Body of pancreas (tissue), 4 donors: ENCODE results near the gene BCKDHB. TPM values are rescaled to one million over a fixed set of nuclear protein-coding genes. Genes with fewer than 3 reads are reported as not detected.

ENCODE experiments used
- ATAC-seq: fragments of 150-250 bp; one replicate; pipeline ENCODE4 v1.9.1; 2016
- DNase-seq, 4 donors: peaks; one replicate each; pipeline ENCODE4 v3.0.0-alpha.2; 2019
- H3K27ac ChIP-seq, 4 donors: fragments of 200-600 bp; sonication (generic); 1 replicate in 3 of 4; 2 replicates in 1 of 4; pipeline versions ENCODE4 v1.5.1 to v1.6.1; 2016 to 2019; ENCODE audit warnings: mild to moderate bottlenecking in 1 of 4, mixed read lengths in 1 of 4, moderate library complexity in 1 of 4
- H3K27me3 ChIP-seq, 2 donors: fragments of 200-600 bp; sonication (generic); one replicate each; pipeline ENCODE4 v1.6.0; 2016; ENCODE audit warnings: mild to moderate bottlenecking in 1 of 2
- H3K36me3 ChIP-seq, 2 donors: fragments of 200-600 bp; sonication (generic); replicated peaks in 1 of 2; 2 replicates each; pipeline ENCODE4 v1.5.1; 2016; ENCODE audit warnings: low read depth in 2 of 2; ENCODE audit not compliant: insufficient read depth in 1 of 2
- H3K4me1 ChIP-seq: fragments of 200-600 bp; sonication (generic); one replicate; pipeline ENCODE4 v1.6.0; 2016
- H3K4me3 ChIP-seq, 2 donors: fragments of 200-600 bp; sonication (generic); 1 replicate in 1 of 2; 2 replicates in 1 of 2; pipeline ENCODE4 v1.5.1; 2016 to 2019
- H3K9me3 ChIP-seq, 3 donors: fragments of 200-600 bp; sonication (generic); 1 replicate in 2 of 3; 2 replicates in 1 of 3; pipeline ENCODE4 v1.5.1; 2016
- CTCF ChIP-seq, 7 experiments: fragments of 450-650 bp in 4 of 7; fragments of 200-600 bp in 3 of 7; sonication (generic) in 3 of 7; IDR thresholded peaks; one replicate each; pipeline ENCODE4 v1.5.1; 2016 to 2019; ENCODE audit warnings: antibody characterized with exemption in 7 of 7
- POLR2A ChIP-seq, 3 donors: fragments of 450-650 bp; IDR thresholded peaks; one replicate each; pipeline ENCODE4 v1.6.1; 2016; ENCODE audit warnings: antibody characterized with exemption in 3 of 3, mild to moderate bottlenecking in 2 of 3
- WGBS, 2 donors: methylation state at CpG; one replicate each; pipeline ENCODE4 v1.1.5; 2017; 5-methylcytosine and 5-hydroxymethylcytosine counted together
- intact Hi-C: fragments of 100-400 bp; cut with DNase I; formaldehyde crosslinking; loops from one replicate; pipeline ENCODE4 v1.15.1; 2023
- total RNA-seq, 2 donors: library from RNA; depleted of rRNA; stranded (reverse); fragments of >200 nt; gene quantifications; one replicate each; pipeline ENCODE4 v1.1.0, GENCODE V29; 2016

BCKDHB gene
- total RNA-seq, 2 donors from 2014 or later: 11.5 to 14.8 TPM

- 91 to 93% methylated on average over 2 of the region's 2 CpGs for WGBS, 2 donors
- Histone ChIP-seq H3K4me3 (no peak overlapping the region), H3K36me3 (no peaks in the 10 kb centered on the region), H3K4me1 (no peaks in the 10 kb centered on the region), H3K27me3 (no peaks in the 10 kb centered on the region), H3K9me3 (no peaks in the 10 kb centered on the region), H3K27ac (no peak overlapping the region)
- DNase-seq (no peak), ATAC-seq (no peak)
- intact Hi-C loops: no loop called here
- TF ChIP-seq POLR2A (IDR thresholded peaks at IDR 0.05) (no peak), CTCF (IDR thresholded peaks at IDR 0.05) (no peak)
Measured at GRCh38 chr6:80158478-80158989, 52.1 kb downstream of the BCKDHB start.

GRCh38 chr6:80161434-80161833 is 55.0 kb downstream of the BCKDHB start:
- TF ChIP-seq POLR2A (IDR thresholded peaks at IDR 0.05): no peak
- no peak for TF ChIP-seq CTCF (IDR thresholded peaks at IDR 0.05)
- no peaks in the 10 kb centered on the region for H3K4me1 ChIP-seq
- intact Hi-C loops: no loop called here
- DNase-seq: no peak
- H3K27ac ChIP-seq: no peak overlapping the region
- 100% methylated on average over 1 of the region's 1 CpG for WGBS, 2 donors
- H3K9me3 ChIP-seq: no peaks in the 10 kb centered on the region
- H3K4me3 ChIP-seq: no peak overlapping the region
- no peaks in the 10 kb centered on the region for H3K36me3 ChIP-seq
- ATAC-seq: no peak
- H3K27me3 ChIP-seq: no peaks in the 10 kb centered on the region

- 76 to 77% methylated on average over 3 of the region's 3 CpGs for WGBS, 2 donors
- Histone ChIP-seq H3K27ac (no peak overlapping the region), H3K4me3 (no peak overlapping the region), H3K27me3 (no peaks in the 10 kb centered on the region), H3K36me3 (no peaks in the 10 kb centered on the region), H3K4me1 (no peaks in the 10 kb centered on the region), H3K9me3 (no peaks in the 10 kb centered on the region)
- DNase-seq (no peak), ATAC-seq (no peak)
- TF ChIP-seq CTCF (IDR thresholded peaks at IDR 0.05) (no peak), POLR2A (IDR thresholded peaks at IDR 0.05) (no peak)
- intact Hi-C loops: no loop called here
Measured at GRCh38 chr6:80163754-80164187, 57.3 kb downstream of the BCKDHB start.

- intact Hi-C loops: no loop called here
- TF ChIP-seq CTCF (IDR thresholded peaks at IDR 0.05) (no peak), POLR2A (IDR thresholded peaks at IDR 0.05) (no peak)
- peaks cover 5% of the 10 kb centered on the region for H3K4me1 ChIP-seq
- no peak overlapping the region for H3K4me3 ChIP-seq
- DNase-seq (no peak), ATAC-seq (no peak)
- no peak overlapping the region for H3K27ac ChIP-seq
- H3K27me3 ChIP-seq: no peaks in the 10 kb centered on the region
- 76 to 86% methylated on average over 3 of the region's 3 CpGs for WGBS, 2 donors
- no peaks in the 10 kb centered on the region for H3K36me3 ChIP-seq
- no peaks in the 10 kb centered on the region for H3K9me3 ChIP-seq
Measured at GRCh38 chr6:80165143-80165542, 58.7 kb downstream of the BCKDHB start.

- no peak overlapping the region for H3K27ac ChIP-seq
- no peaks in the 10 kb centered on the region for H3K36me3 ChIP-seq
- DNase-seq (no peak), ATAC-seq (no peak)
- no peaks in the 10 kb centered on the region for H3K9me3 ChIP-seq
- TF ChIP-seq POLR2A (IDR thresholded peaks at IDR 0.05) (no peak), CTCF (IDR thresholded peaks at IDR 0.05) (no peak)
- intact Hi-C loops: no loop called here
- no peak overlapping the region for H3K4me3 ChIP-seq
- WGBS, 2 donors: 93% methylated on average over 1 of the region's 1 CpG
- H3K27me3 ChIP-seq: no peaks in the 10 kb centered on the region
- H3K4me1 ChIP-seq: peaks cover 5% of the 10 kb centered on the region
Measured at GRCh38 chr6:80165819-80166218, 59.3 kb downstream of the BCKDHB start.
